IPS-18c (cell line): ENCODE results near the gene EPN2.

Experiments used
- H3K4me3 ChIP-seq: 2 replicates; pipeline ENCODE4 v1.7.0; 2013; ENCODE audit warnings: low read depth, mild to moderate bottlenecking, low read length, moderate library complexity; ENCODE audit not compliant: insufficient read depth
- H3K9me3 ChIP-seq: one replicate; pipeline ENCODE4 v1.6.1; 2013; ENCODE audit warnings: mild to moderate bottlenecking, low read length, moderate library complexity; ENCODE audit not compliant: control insufficient read depth, insufficient read depth

The EPN2 gene

GRCh38 chr17:19299214-19299747 is 62.1 kb downstream of the EPN2 start:
- H3K4me3 ChIP-seq, result no peak overlapping the region

DNA sequence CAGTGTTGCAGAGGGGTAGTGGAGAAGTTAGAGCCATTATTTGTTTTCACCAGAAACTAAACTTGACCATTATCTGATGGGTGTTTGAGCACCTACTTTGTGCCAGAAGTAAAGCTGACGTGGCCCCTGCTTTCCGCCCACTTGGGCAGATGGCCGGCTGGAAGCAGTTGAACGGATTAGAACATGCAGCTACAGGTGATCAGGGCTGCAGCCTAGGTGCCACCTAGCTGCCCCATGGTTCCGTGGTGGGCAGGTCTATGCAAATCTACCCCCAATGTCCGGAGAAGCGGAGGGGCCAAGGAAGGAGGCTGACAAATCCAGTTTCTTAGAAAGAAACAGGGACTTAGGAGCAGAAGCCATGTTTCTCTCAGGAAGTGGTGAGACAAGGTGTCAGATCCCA is 62.7 kb downstream of the EPN2 start:
- Histone ChIP-seq H3K9me3 (no peaks in the 10 kb centered on the region), H3K4me3 (no peak overlapping the region)

More at GRCh38 chr17:19299214-19299747, 62.1 kb downstream of the EPN2 start:
- no peaks in the 10 kb centered on the region for H3K9me3 ChIP-seq

- Histone ChIP-seq H3K9me3 (no peaks in the 10 kb centered on the region), H3K4me3 (no peak overlapping the region)
Observed at GRCh38 chr17:19301274-19301951, 64.2 kb downstream of the EPN2 start.

DNA sequence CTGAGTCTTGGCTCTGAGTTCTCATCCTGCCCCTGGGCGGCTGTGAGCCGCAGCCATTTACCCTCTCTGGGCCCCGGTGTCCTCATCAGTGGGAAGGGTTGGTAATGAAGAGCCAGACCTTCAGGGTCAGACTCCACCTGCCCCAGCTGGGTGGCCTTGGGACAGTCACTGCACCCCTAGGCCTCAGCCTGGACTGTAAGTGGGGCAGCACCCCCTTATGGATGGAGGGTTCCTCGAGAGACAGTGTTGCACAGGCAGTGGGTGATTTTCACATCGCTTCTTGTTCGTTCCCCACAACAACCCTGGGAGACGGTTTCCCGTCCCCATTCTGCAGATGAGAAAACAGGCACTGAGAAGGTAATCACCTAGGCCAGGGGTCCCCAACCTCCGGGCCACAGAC is 64.8 kb downstream of the EPN2 start:
- no peak overlapping the region for H3K4me3 ChIP-seq
- H3K9me3 ChIP-seq, result no peaks in the 10 kb centered on the region

GRCh38 chr17:19302791-19303331 is 65.7 kb downstream of the EPN2 start:
- H3K4me3 ChIP-seq, result no peak overlapping the region
- H3K9me3 ChIP-seq, result no peaks in the 10 kb centered on the region

DNA sequence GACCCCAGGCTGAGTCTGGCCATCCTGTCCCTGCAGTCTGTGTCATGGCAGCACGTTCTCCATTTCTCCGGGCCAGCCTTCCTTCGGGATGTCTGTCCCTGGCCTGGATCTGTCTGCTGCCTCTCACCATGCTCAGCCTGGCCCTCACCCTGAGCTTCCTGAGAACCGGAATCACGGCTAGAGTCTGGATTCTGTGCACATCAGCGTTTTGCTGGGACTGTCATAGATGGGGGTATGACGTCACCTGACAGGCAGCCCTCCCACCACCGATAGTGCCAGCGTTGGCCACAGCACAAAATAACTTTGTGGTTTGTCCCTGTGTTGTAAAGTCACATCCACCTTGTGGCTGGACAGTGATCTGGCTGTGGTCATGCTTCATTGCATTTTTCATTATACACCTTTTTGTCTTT is 66.2 kb downstream of the EPN2 start:
- H3K9me3 ChIP-seq, result no peaks in the 10 kb centered on the region
- H3K4me3 ChIP-seq, result no peak overlapping the region

DNA sequence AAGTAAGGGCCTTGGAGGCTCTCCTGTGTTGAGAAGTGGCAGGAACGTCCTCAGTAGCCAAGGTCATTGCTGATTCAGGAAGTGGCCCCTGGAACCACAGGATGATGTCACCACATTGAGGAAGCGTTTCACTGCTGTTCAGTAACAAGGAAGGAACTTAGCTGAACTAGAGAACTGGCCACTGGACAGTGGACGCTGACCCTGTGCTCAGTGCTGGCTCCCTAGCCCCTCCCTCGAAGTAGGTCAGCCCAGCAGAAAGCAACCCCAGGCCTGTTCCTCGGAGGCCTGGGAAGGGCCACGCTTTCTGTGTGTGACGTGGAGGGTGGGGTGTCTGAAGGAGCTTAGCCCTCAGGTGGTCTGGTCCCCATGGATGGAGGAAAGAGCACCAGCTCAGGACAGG is 67.0 kb downstream of the EPN2 start:
- H3K9me3 ChIP-seq, result no peaks in the 10 kb centered on the region
- no peak overlapping the region for H3K4me3 ChIP-seq

- Histone ChIP-seq H3K4me3 (no peak overlapping the region), H3K9me3 (no peaks in the 10 kb centered on the region)
Observed at GRCh38 chr17:19304751-19305150, 67.6 kb downstream of the EPN2 start.

DNA sequence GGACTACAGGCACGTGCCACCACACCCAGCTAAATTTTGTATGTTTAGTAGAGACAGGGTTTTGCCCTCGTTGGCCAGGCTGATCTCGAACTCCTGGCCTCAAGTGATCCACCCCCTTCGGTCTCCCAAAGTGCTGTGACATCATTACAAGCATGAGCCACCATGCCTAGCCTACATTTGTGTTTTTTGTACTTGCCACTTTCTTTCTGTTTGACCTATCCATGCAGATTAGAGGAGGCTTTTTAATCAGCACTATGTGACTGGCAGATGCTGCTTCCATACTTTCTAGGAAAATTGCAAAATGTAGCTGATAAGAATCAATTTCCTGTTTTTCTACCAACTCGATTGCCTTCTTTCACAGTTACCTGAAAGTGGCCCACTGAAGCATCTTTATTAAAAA is 68.1 kb downstream of the EPN2 start:
- Histone ChIP-seq H3K4me3 (no peak overlapping the region), H3K9me3 (no peaks in the 10 kb centered on the region)

- H3K4me3 ChIP-seq, result no peak overlapping the region
- H3K9me3 ChIP-seq, result no peaks in the 10 kb centered on the region
Observed at GRCh38 chr17:19305761-19306159, 68.6 kb downstream of the EPN2 start.

GRCh38 chr17:19306160-19307111 is 69.3 kb downstream of the EPN2 start:
- Histone ChIP-seq H3K9me3 (no peaks in the 10 kb centered on the region), H3K4me3 (no peak overlapping the region)

DNA sequence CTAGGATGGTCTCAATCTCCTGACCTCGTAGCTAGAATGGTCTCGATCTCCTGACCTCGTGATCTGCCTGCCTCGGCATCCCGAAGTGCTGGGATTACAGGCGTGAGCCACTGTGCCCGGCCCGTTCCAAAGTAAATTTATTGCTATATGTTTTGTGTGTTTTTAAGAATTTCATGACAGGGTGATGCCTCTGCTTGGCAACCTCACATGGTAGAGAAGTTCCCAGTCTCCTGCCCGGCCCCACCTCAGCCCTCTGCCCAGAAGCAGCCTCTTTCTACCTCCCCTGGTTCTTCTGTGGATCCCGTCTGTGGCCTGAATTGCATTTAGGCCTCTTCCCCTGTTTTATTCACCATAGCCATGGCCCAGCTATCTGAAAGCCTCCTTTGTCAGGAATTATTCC is 70.4 kb downstream of the EPN2 start:
- no peak overlapping the region for H3K4me3 ChIP-seq
- H3K9me3 ChIP-seq, result no peaks in the 10 kb centered on the region

DNA sequence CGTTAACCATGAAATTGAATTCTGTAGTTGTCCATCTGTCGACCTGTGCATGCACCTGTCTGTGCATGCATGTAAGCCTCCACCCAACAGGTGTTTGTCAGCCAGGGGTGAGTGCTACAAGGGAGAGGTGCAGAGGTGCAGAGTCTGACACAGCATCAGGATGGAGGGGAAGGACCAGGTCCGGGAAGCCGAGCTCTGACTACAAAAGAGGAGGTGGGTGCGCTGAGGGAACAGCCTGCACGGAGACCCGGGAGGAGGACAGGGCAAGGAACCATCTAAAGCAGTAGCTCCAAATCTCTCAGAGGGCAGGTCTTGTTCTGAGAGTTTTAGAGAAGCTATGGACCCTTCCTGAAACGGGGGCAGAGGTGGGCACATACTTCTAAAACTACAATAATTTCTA is 71.2 kb downstream of the EPN2 start:
- no peaks in the 10 kb centered on the region for H3K9me3 ChIP-seq
- H3K4me3 ChIP-seq, result no peak overlapping the region

DNA sequence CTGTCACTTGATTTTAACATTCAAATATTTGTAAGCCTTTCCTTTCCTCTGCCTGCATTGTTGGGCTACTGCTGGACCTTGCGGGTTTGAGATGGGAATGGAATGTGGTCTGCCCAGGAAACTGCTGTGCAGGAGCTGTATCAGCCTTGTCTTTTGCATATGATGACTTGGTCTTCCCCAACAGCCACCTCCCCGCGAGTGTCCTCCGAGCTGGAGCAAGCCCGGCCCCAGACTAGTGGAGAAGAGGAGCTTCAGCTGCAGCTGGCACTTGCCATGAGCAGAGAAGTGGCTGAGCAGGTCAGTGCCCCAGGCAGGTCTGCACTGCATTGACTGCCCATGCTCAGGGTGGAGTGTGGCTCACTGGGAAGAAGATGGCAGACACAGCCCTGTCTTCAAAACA is 72.5 kb downstream of the EPN2 start:
- no peaks in the 10 kb centered on the region for H3K9me3 ChIP-seq
- H3K4me3 ChIP-seq, result no peak overlapping the region

DNA sequence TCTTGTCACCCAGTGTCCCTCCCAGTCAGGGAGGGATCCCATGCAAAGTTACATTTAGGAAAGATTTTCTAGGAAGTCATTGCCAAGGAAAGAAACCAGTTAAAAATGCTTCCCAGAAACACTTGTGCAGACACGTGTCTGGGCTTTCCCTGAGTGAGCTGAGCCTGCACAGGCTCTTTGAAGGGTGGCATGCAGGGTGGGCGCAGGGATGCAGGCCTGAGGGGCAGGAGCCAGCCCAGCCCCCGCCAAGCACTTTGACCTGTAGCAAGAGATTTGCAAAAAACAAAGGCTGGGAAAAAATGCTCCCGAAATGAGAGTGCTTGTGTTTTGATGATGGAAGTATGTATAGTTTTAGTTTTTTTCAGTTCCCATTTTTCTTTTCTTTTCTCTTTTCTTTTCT is 73.0 kb downstream of the EPN2 start:
- Histone ChIP-seq H3K4me3 (no peak overlapping the region), H3K9me3 (no peaks in the 10 kb centered on the region)

- H3K4me3 ChIP-seq, result no peak overlapping the region
- H3K9me3 ChIP-seq, result no peaks in the 10 kb centered on the region
Observed at GRCh38 chr17:19311016-19311415, 73.8 kb downstream of the EPN2 start.

GRCh38 chr17:19311421-19312215 is 74.5 kb downstream of the EPN2 start:
- Histone ChIP-seq H3K4me3 (no peak overlapping the region), H3K9me3 (no peaks in the 10 kb centered on the region)
